ENCODE data around the gene GINS2.

GINS2 gene

DNA sequence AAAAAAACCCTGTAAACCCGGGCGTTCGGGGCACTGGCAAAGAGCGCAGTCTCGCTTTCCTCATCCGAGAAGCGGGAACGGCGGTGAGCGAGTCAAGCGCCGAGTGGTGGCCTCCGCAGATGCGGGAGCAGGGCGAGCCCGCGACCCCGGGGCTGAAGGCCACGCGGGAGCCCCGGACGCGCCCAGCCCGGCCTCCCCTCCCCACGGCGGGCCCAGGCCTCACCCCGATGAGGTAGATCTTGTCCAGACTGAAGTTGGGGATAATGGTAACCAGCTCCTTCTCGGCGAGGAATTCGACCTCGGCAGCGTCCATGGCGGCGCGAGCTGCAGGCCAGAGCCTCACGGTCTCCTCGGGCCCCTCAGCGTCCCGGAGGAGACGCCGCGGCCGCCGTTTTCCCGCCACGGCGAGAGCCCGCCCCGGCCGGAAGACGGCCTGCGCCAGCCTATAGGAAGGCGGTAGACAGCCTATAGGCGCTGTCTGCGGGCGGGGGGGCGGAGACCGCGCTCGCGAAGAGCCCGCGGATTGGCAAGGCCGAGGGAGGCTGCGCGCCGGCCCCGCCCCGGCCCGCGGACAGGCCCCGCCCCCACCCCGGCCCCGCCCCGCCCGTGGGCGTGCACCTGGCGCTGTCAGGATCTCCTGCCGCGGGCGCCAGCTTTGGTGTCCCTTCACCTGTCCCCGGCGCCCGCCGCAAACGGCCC is at the start of gene GINS2:
TSS of gene GINS2 (minus strand) at position 369 of the 699 bp plus-strand sequence. CDS start at position 313, 56 bp downstream.
- DNase-seq, result peak; percentile 81

DNA sequence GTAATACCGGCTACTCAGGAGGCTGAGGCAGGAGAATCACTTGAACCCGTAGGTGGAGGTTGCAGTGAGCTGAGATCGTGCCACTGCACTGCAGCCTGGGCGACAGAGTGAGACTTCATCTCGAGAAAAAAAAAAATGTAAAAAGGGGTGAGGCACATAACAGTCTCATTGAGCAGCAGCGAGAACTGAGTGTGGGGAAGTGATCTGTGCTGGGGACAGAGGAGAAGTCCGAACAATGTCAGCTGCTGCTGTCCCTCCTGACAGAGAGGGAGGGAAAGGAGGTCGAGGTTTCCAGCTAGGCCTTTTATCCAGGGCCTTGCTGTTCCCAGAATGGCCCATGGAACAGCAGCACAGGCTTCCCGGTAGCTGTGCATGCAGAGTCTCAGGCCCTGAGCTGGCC is 48.2 kb upstream of the GINS2 start:
- no peak for DNase-seq

DNA sequence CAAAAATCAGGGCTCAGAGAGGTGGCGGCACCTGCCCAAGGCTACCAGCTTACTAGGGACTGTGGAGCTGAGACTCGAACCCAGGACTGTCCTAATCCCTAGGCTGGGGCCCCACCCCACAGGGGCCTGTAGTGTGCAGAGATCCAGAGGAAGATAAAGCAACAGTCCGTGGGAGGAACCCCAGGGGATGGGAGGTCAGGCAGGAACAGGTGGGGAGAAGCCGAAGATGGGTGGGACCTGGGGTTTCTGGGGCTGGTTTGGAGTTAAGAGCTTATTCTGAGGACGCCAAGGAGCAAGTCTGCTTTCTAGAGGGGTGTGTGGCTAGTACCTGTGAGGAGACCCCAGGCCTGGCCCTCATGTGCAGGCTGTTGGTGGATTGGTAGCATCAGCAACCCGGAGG is 47.2 kb upstream of the GINS2 start:
- DNase-seq, result no peak

DNA sequence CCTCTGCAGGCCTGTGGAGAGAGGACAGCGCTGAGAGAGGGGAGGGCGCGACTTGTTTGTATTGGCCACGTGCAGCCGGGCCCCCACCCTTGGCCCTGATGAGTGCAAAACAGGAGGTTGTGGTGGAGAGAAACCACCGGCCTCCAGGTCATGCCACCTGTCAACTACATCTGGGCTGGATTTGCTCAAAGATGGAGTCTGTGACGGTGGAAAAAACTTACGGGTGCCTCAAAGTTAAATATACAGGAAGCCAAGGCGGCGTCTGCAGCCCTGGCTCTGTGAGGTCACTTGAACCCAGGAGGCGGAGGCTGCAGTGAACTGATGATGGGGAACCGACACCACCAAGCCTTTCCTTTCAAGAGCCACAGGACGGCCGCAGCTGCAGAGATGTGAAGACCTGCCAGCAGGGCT is 46.5 kb upstream of the GINS2 start:
- DNase-seq, result no peak

DNA sequence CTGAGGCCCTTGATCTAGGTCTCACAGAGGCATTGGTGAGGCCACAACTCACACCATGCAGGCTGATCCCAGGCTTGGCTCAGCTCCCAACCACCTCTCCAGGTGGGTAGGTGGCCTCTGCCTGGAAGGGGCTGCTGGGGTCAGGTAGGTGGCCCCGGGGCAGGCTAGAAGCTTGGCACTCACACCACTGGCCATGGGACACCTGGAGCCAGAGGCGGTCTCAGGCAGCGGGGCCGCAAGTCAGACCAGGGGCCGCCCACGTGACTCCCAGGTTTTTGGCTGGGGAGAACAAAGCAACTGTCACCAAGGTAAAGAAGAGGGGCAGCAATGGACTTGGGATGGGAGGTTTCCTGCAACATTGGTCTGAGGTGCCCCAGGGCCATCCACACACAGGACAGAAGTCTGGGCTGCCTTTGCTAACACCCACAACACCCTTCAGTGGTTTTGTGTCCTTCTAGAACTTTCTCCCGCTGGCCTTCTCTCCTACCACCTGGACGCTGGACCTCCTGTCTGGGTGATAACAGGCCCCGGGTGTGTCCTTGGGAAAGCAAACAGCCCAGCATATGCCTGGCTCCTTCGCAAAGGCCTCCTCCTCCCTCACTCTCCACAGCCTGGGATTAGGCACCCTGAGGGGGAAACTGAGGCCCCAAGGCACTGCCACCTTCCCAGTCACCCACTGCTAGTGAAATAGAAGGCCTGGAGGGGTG is 45.7 kb upstream of the GINS2 start:
- DNase-seq, result no peak

DNA sequence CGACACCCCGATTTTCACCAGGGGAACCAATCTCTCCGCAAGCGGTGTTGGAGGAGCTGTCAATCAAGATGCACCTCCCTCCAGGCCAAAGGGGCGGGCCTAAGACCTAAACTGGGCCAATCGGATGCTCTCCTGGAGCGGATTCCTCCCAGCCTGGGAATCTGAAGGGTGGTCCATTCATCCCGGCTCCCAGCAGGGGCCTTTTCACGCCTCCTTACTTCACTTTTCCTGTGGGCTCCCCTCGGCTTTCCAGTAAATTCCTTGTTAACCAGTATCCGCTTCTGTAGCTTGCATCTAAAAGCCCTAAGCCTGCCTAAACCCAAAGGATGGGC is 45.1 kb upstream of the GINS2 start:
- no peak for DNase-seq

DNA sequence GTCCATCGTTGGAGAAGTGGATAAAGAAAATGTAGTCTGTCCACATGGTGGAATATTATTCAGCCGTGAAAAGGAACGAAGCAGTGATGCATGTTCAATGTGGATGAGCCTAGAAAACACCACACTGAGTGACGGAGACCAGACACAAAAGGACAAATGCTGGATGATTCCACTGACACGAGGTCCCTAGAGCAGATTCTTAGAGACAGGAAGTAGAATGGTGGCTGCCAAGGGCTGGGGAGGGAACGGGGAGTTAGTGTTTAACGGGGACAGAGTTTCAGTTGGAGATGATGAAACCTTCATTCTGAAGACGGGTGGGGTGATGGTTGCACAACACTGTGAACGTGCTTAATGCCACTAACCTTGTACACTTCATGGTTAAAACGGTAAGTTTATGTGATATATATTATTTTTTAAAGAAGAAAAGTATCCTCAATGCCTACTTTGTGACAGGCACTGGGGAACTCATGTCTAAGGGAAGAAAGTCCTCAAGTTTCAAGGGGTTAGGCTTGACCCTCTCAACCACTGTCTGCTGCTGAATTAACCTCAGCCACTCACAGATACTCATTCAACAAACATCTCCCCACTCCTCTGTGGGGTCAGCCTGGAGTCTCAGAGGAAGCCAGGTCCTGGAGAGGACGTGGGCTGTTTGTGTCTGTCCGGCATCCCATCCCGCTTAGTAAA is 44.5 kb upstream of the GINS2 start:
- DNase-seq, result no peak

DNA sequence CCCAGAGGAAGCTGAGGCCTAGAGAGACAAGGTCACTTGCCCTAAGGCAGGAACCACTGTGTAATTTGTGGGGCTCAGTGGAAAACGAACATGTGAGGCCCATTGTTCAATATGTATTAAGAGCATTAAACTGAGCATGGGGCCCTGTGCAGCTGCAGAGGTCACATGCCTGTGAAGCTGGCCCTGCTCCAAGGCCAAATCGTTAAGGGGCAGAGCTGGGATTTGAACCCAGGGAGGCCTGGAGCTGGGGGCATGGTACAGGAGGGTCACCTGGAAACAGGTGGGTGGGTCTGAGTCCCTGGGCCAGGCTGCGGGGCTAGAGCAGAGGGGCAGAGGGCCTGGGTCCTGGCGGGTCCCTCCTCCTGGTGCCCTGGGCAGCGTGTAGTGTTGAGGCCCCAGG is 42.4 kb upstream of the GINS2 start:
- no peak for DNase-seq

DNA sequence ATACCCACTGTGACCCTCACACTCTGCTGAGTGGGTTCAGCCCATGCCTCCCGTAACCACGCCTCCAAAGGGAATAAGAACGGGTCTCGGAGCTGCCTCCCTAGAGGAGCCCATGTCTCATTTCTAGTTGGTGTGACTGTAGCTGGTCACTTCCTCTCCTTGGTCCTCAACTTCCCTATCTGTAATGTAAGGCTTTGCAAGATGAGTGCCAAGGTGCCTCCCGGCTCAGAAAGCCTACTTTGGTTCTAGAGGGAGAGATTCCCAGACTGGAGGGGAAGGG is 41.4 kb upstream of the GINS2 start:
- DNase-seq, result no peak

DNA sequence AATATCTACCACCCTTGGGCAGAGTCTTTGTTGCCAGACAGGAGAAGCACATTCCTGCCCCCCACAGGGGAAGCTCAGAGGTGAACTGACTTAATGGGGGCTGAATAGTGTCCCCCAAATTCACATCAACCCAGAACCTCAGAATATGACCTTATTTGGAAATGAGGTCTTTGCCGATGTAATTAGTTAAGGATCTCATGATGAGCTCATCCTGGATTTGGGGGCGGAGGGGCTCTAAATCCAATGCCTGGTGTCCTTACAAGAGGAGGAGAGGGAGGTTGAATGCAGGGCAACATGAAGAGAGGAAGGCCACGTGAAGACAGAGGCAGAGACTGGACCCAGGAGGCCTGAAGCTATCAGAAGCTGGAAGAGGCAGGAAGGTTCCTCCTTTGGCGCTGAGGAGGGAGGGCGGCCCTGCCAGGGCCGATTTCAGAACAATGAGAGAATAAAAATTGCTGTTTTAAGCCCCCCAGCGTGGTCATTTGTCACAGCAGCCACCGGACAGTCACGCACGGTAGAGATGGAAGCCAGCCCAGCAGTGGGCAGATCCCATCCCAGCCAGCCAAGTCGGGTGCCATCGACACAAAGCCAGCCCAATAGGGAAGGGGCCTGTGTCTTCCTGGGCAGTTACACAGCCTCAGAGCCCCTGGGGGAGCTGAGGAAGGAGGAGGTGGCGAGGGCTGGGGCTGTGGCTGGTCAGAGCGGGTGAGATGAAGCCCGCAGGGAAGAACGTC is 40.9 kb upstream of the GINS2 start:
- no peak for DNase-seq

DNA sequence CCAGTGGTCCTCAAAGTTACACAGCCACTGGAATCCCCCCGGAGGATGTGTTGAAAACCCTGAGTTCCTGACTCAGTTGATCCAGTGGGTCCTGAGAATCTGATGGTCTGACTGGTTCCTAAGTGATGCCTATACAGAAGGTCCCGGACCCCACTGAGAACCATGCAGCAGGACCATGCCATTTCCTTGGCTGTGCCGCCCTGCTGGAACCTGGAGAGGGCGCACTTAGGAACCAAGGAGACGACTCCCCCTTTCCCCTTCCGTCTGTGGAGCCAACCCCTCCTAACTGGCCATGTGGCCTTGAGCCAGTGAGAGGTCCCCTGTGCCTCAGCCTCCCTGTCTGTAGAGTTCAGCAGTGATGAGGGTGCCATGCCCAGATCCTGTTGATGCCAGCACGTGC is 40.1 kb upstream of the GINS2 start:
- no peak for DNase-seq

DNA sequence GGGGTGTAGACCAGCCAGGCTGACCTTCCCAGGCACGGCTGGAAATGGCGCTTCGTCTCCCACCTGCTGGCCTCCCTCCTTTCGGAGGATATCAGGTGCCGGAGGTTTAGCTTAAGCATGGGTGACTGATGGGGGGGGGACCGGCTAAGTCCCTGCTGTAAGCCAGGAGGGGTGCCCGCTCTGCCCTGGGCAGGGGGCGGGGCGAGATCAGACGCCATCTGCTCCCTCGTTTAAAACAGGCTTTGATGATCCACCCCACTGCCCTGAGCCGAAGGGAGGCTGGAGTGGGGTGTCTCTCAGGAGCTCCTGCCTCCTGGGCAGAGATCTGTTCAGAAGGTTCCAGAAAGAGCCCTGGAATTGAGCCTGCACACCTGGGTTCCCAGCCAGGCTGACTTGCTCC is 36.2 kb upstream of the GINS2 start:
- DNase-seq, result no peak

DNA sequence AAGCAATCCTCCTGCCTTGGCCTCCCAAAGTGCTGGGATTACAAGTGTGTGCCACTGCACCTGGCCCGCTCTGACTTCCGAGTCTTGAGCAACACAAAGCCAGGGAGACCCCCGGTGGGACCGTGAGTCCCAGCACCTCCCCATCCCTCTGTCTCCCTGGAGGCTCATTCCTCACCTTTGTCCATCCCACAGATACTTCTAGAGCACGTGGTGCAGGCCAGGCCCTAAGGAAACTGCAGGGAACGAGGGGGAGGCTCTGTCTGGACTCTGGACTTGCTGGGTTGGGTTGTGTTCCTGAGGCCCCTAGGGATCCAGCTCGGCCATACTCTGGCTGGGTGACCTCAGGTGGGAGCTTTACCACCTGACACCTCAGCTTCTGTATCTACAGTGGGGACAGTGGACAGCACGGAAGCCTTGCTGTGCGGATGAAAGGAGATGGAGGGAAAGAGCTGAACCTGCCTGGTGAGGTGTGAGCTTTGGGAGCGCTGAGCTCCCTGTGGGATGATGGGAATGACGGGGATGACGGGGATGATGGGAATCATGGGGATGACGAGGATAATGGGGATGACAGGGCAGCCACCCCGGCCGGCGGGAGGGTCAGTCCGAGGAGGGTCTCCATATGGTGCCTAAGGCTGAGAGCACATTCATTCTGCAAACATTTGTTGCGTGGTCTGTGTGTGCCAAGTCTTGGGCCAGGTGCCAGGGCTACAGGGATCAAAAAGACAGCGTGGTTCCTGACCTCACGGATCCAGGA is 35.5 kb upstream of the GINS2 start:
- no peak for DNase-seq

DNA sequence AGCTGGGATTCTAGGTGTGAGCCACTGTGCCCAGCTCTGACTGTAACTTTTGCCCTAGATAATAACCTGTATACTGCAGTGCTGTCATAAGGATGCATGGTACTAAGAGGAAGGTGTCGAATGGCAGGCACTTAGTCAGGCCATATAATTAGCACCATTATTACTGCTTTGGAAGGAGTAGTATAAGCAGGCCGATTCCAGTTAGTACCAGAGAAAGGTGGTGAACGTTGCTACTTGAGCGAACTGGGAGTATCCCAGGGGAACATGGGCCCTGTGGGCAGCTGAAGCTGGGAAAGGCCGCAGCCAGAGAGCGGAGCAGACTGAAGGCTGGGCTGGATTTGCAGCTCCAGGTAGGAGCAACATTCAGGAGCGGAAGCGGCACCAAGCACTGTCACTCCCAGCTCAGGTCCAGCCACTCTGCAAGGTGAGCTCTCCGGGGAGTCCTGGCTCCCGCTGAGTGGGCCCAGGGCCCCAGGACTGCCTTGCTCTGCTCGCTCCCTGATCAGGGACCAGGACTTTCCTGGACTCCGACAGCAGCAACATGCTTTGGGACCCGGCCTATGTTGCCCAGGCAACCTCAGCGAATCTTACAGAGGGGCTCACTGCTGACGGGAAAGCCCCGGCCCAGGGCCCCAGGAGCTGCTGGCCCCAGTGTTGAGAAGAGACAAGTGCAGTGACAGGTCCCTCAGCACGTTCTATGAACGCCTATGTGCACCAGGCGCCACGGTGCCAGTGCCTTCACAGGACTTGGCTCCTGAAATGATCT is 33.6 kb upstream of the GINS2 start:
- no peak for DNase-seq

DNA sequence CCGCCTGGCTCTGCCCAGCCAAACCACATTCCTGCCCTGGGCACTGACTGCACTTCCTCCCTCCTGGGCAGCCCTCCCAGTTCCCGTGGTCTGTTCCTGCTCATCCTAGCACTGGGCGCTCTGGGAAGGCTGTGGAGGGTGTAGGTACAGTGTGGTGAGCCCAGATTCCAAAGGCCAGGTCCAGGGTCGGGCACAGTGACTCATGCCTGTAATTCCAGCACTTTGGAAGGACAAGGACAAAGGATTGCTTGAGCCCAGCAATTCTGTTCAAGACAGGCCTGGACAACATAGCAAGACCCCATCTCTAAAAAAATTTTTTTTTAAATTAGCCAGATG is 31.5 kb upstream of the GINS2 start:
- DNase-seq, result no peak

DNA sequence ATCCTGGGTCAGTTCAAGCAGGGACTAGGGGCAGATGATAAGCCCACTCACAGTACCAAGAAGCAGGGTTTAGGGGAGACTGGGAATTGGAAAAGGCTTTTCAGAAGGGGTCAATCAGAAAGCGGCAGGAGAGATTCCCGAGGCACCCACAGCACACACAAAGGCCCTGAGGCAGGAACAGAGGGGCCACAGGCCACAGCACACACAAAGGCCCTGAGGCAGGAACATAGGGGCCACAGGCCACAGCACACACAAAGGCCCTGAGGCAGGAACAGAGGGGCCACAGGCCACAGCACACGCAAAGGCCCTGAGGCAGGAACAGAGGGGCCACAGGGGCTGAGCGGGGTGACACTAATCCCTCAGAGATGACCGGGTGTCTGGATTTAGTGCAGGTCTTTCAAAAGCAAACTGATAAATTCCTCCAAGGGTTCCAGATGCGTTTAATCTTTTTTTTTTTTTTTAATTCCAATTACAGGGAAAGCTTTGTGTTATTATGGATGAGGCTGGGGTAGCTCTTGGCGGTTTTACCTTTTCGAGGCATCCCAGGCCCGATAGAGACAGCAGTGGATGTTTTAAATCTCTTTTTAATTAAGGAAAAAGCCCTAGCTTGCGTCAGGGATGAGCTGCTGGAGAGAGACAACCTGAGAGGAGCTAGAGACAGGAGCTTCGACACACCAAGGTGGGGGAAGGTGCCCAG is 31.0 kb upstream of the GINS2 start:
- DNase-seq, result no peak

DNA sequence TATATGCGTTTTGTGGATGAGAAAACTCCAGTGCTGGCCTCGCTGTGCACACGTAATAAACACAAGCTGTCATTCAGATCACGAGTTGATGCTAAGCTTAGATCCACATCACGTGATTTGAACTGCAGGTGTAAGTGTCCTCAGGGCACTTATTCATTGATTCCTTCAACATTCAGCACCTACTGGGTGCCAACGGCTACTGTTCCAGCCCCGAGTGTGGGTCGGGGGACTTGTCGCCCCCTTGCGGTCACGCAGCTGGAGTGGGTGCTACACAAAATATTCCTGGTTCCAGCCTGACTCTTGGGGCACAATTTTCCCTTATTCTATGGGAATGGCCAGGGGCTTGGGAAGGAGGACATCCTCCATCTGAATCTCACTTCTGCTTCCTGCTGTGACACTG is 29.9 kb upstream of the GINS2 start:
- no peak for DNase-seq

DNA sequence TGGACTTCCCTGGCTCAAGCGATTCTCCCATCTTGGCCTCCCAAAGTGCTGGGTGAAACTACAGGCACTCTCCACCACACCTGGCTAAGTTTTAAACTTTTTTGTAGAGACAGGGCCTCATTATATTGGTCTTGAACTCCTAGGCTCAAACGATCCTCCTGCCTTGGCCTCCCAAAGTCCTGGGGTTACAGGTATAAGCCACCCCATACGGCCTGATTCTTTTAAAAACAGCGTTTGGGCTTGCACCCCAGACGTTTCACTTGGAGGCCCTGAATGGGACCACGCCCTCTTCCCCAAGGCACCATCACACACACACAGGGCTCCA is 29.4 kb upstream of the GINS2 start:
- no peak for DNase-seq

DNA sequence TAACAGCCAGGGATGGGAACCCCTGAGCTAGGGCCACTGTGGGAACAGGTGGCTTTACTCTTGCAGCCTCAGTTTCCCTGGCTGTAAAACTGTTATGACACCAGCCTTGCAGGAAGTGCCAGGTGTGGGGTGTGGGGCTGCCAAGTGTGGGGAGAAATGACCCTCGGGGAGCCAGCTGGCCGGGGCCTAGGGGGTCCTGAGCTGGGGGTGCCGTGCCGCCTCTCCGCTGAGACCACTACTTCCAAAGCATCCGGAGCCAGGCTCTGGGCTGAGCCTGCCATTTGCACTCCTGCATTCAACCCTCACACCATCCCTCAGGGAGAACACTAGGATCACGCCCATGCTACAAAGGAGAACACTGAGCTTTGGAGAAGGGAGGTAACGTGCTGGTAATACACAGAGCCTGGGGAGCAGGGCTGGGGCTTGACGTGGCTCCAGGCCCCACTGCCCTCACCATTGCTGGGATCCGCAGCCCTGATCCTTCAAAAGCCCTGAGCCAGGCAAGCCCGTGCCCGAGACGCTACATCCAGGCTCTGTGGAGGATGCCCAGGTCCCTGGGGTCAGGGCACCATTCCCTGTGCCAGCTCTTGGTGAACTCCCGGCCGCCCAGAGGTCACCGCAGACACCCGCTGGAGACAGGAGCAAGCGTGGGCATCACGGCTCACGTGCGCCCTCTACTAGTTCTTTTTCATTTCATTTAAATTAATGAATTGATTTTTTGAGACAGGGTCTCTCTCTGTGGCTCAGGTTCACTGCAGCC is 28.8 kb upstream of the GINS2 start:
- peak; percentile 36 for DNase-seq

DNA sequence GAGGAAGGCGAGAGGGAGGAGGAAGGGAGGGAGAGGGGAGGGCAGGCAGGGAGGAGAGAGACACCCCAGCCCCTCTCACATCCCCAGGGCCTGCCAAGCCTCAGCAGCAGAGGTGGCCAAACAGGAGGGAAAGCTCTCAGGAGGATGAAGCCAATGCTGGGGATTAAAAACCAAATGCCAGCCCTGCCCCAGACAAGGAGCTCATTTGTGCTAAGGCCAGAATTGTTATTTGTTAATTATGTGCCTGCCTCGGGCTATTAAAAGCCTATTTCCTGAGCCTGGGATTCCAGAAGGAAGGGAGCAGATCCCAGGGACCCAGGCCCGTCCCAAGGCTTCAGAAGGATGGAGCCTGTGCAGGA is 27.9 kb upstream of the GINS2 start:
- no peak for DNase-seq

DNA sequence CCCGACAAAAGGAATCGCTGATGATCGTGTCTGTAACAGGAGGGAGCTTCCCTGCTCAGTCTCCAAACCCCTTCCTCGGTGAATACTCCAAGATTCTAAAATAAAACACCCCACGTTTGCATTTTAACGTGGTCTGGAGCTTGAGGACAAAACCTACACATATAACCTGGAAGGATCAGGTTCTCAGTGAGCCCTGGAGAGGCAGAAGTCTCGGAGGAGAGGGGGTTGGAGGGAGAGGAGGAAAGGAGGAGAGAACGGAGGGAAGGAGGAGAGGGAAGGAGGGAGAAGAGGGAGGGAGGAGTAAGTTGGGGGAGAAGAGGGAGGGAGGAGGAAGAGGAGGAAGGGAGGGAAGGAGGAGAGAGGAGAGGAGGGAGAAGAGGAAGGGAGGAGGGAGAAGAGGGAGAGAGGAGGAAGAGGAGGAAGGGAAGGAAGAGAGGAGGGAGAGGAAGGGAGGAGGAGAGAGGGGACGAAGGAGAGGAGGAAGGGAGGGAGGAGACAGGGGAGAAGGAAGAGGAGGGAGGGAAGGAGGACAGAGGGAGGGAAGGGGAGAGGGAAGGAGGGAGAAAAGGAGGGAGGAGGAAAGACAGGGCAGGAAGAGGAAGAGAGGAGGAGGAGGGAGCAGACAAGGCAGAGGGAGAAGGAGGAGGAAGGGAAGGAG is 27.4 kb upstream of the GINS2 start:
- no peak for DNase-seq

All from NCI-H774 (cell line).